OCI-LY1 (cell line): Measurements from ENCODE around the gene MYB.
"Not testable (repeated sequence)": the region's sequence is repeated elsewhere in the genome, so short reads cannot be mapped to it uniquely, and the experiment has no call there.

Experiments
- H2AFZ ChIP-seq: fragments of 200-600 bp; sonication (generic), shearing (Covaris generic); 2 replicates; pipeline ENCODE4 v1.6.0; 2014; ENCODE audit warnings: antibody characterized with exemption, mild to moderate bottlenecking, low read length
- H3F3A ChIP-seq: fragments of 200-600 bp; sonication (generic), shearing (Covaris generic); 2 replicates; pipeline ENCODE4 v1.6.0; 2014; ENCODE audit warnings: mild to moderate bottlenecking, antibody characterized with exemption, low read length, moderate library complexity; ENCODE audit not compliant: insufficient read depth
- H3K27ac ChIP-seq: fragments of 200-600 bp; sonication (generic); 2 replicates; pipeline ENCODE4 v1.5.1; 2014; ENCODE audit warnings: low read length, mixed run types, mild to moderate bottlenecking, low read depth; ENCODE audit not compliant: poor library complexity, severe bottlenecking
- H3K27me3 ChIP-seq: fragments of 200-600 bp; sonication (generic); 2 replicates; pipeline ENCODE4 v1.6.0; 2014; ENCODE audit warnings: antibody characterized with exemption, mild to moderate bottlenecking, low read length, moderate library complexity; ENCODE audit not compliant: insufficient read depth
- H3K36me3 ChIP-seq: fragments of 200-600 bp; sonication (generic); 2 replicates; pipeline ENCODE4 v1.6.1; 2014; ENCODE audit warnings: mild to moderate bottlenecking, antibody characterized with exemption, low read length, moderate library complexity, mixed read lengths; ENCODE audit not compliant: insufficient read depth
- H3K4me1 ChIP-seq: fragments of 200-600 bp; sonication (generic); 2 replicates; pipeline ENCODE4 v1.5.1; 2014; ENCODE audit warnings: mild to moderate bottlenecking, low read length, moderate library complexity; ENCODE audit not compliant: insufficient read depth, severe bottlenecking
- H3K4me2 ChIP-seq: fragments of 200-600 bp; sonication (generic), shearing (Covaris generic); 2 replicates; pipeline ENCODE4 v1.6.1; 2014; ENCODE audit warnings: low read length
- H3K4me3 ChIP-seq: fragments of 200-600 bp; sonication (generic); 2 replicates; pipeline ENCODE4 v1.5.1; 2014; ENCODE audit warnings: low read length, low read depth, mild to moderate bottlenecking, mixed read lengths; ENCODE audit not compliant: poor library complexity, severe bottlenecking
- H3K79me2 ChIP-seq: fragments of 200-600 bp; shearing (Covaris generic); 2 replicates; pipeline ENCODE4 v1.6.1; 2016; ENCODE audit warnings: mixed run types, low read length, mixed read lengths; ENCODE audit not compliant: insufficient read depth
- H3K9ac ChIP-seq: fragments of 200-600 bp; sonication (generic), shearing (Covaris generic); 2 replicates; pipeline ENCODE4 v1.6.1; 2014; ENCODE audit warnings: mild to moderate bottlenecking, low read length, mixed read lengths
- H3K9me2 ChIP-seq: fragments of 200-600 bp; sonication (generic), shearing (Covaris generic); 2 replicates; pipeline ENCODE4 v1.6.1; 2014; ENCODE audit warnings: low read depth, mild to moderate bottlenecking, low read length, mixed read lengths
- H3K9me3 ChIP-seq: fragments of 200-600 bp; shearing (Covaris generic); 2 replicates; pipeline ENCODE4 v1.6.1; 2014; ENCODE audit warnings: low read length, mixed read lengths
- H4K20me1 ChIP-seq: fragments of 200-600 bp; sonication (generic), shearing (Covaris generic); 2 replicates; pipeline ENCODE4 v1.6.0; 2016; ENCODE audit warnings: mild to moderate bottlenecking, low read length; ENCODE audit not compliant: insufficient read depth
- CTCF ChIP-seq: fragments of 200-600 bp; sonication (generic), shearing (Covaris generic); IDR thresholded peaks from 2 replicates; pipeline ENCODE4 v1.5.1; 2017; ENCODE audit warnings: mild to moderate bottlenecking, antibody characterized with exemption, low read length, moderate library complexity, mixed read lengths
- EZH2 ChIP-seq: fragments of 200-600 bp; sonication (generic), shearing (Covaris generic); IDR thresholded peaks from 2 replicates; pipeline ENCODE4 v1.8.0; 2017; ENCODE audit warnings: borderline replicate concordance, mixed run types, mild to moderate bottlenecking, antibody characterized with exemption, low read length, moderate library complexity, mixed read lengths

The MYB gene

DNA sequence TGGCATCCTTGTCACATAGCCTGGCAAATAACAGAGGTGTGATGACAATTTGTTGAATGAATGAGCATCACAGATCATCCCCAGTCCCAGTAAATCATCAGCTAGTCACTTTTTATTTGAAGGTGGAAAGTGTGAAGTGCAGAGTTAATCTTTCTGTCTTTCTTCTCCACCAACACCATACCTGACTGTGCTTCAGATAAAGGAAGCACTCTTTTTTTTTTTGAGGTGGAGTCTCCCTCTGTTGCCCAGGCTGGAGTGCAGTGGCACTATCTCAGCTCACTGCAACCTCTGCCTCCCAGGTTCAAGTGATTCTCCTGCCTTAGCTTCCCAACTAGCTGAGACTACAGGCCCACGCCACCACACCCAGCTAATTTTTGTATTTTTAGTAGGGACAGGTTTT is 38.9 kb upstream of the MYB start:
- not testable (repeated sequence) for H2AFZ ChIP-seq, H3K9ac ChIP-seq, H3K9me2 ChIP-seq, H3K36me3 ChIP-seq, H3F3A ChIP-seq, H3K79me2 ChIP-seq, H3K27ac ChIP-seq, H4K20me1 ChIP-seq, H3K4me2 ChIP-seq, H3K27me3 ChIP-seq, H3K4me3 ChIP-seq, H3K9me3 ChIP-seq
- TF ChIP-seq CTCF, result 0 out of 2 replicates have a peak, but pooled peaks have one; percentile 5
- peaks cover 36% of the 10 kb centered on the region for H3K4me1 ChIP-seq

- TF ChIP-seq EZH2, result no peak
- TF ChIP-seq CTCF, result no peak
- Histone ChIP-seq H3K36me3 (no peaks in the 10 kb centered on the region), H3K9me2 (no peaks in the 10 kb centered on the region), H2AFZ (peak overlapping the region; percentile 10; the same call in 1 of the 2 replicates), H3K9ac (peak overlapping the region; percentile 35), H3K27ac (peak overlapping the region; percentile 66), H3K79me2 (no peaks in the 10 kb centered on the region), H3K4me1 (peaks cover 54% of the 10 kb centered on the region), H3F3A (no peaks in the 10 kb centered on the region), H3K4me3 (no peak overlapping the region), H3K27me3 (no peaks in the 10 kb centered on the region), H4K20me1 (no peaks in the 10 kb centered on the region), H3K4me2 (peak overlapping the region; percentile 20), H3K9me3 (no peaks in the 10 kb centered on the region)
Measured at GRCh38 chr6:135144673-135145062, 36.4 kb upstream of the MYB start.

DNA sequence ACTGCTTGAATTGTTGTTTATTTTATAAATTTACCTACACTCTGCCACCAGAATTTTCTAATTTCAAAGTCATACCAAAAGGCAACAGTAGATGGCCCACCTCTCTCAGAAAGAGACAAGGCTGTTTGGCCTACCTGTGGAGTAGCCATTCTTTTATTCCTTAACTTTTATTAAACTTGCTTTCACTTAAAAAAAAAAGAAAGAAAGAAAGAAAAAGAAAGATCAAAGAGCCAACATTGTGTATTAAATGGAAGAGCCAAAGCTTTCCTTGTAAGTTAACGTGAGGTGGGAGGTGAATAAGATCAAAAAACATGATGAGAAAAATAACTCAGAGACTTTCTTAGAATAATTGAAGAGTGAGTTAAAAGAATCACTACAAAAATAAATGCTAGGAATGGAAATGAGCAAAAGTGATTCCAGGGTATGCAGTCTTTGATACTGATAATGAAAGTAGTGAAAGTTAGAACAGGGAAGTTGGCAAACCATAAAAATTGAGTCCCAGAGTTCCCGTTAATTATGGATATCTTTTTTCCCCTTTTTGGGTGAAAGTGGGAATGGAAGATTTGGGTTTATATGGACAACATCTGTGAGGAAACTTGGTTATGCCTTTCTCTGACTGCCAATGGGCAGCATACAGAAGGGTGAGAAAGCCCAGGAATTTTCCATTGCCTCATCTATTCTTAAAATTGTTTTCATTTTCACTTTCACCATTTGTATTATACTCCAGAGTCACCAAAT is 35.9 kb upstream of the MYB start:
- Histone ChIP-seq H2AFZ (peak overlapping the region; percentile 16; the same call in 1 of the 2 replicates), H3K9ac (no peak overlapping the region; the same call in 1 of the 2 replicates), H3K27me3 (no peaks in the 10 kb centered on the region), H3K36me3 (no peaks in the 10 kb centered on the region), H3K4me3 (no peak overlapping the region), H3K9me3 (no peaks in the 10 kb centered on the region), H3K9me2 (no peaks in the 10 kb centered on the region), H3K4me1 (peaks cover 56% of the 10 kb centered on the region), H4K20me1 (no peaks in the 10 kb centered on the region), H3K27ac (peak overlapping the region; percentile 66), H3K79me2 (no peaks in the 10 kb centered on the region), H3K4me2 (peak overlapping the region; percentile 20), H3F3A (no peaks in the 10 kb centered on the region)
- TF ChIP-seq EZH2, result no peak
- TF ChIP-seq CTCF, result peak; percentile 84
